Measurements from ENCODE around the gene RASA3.

Gene RASA3

GRCh38 chr13:114124921-114125320 is 7.5 kb downstream of the RASA3 start:
- no peak overlapping the region for H3K4me3 ChIP-seq (ENCODE audit: low read depth, low read length)
- peak; percentile 80 for DNase-seq (ENCODE audit: low read depth, low spot score)
- TF ChIP-seq CTCF (IDR thresholded peaks at IDR 0.05; ENCODE audit: low read depth, low read length), result no peak
- in situ Hi-C loops (cut with HindIII; ENCODE audit: low sequenced_read_pairs), result no loop called here

GRCh38 chr13:114124431-114124830 is 8.0 kb downstream of the RASA3 start:
- in situ Hi-C loops (cut with HindIII; ENCODE audit: low sequenced_read_pairs), result no loop called here
- DNase-seq (ENCODE audit: low read depth, low spot score), result no peak
- no peak for TF ChIP-seq CTCF (IDR thresholded peaks at IDR 0.05; ENCODE audit: low read depth, low read length)
- H3K4me3 ChIP-seq (ENCODE audit: low read depth, low read length), result no peak overlapping the region

- DNase-seq (ENCODE audit: low read depth, low spot score), result no peak
- in situ Hi-C loops (cut with HindIII; ENCODE audit: low sequenced_read_pairs), result no loop called here
- no peak overlapping the region for H3K4me3 ChIP-seq (ENCODE audit: low read depth, low read length)
- TF ChIP-seq CTCF (IDR thresholded peaks at IDR 0.05; ENCODE audit: low read depth, low read length), result no peak
Observed at GRCh38 chr13:114123876-114124275, 8.5 kb downstream of the RASA3 start.

GRCh38 chr13:114123448-114123847 is 9.0 kb downstream of the RASA3 start:
- no peak overlapping the region for H3K4me3 ChIP-seq (ENCODE audit: low read depth, low read length)
- no peak for TF ChIP-seq CTCF (IDR thresholded peaks at IDR 0.05; ENCODE audit: low read depth, low read length)
- DNase-seq (ENCODE audit: low read depth, low spot score), result no peak
- in situ Hi-C loops (cut with HindIII; ENCODE audit: low sequenced_read_pairs), result no loop called here

GRCh38 chr13:114122591-114123211 is 9.7 kb downstream of the RASA3 start:
- no peak for TF ChIP-seq CTCF (IDR thresholded peaks at IDR 0.05; ENCODE audit: low read depth, low read length)
- DNase-seq (ENCODE audit: low read depth, low spot score), result no peak
- in situ Hi-C loops (cut with HindIII; ENCODE audit: low sequenced_read_pairs), result no loop called here
- no peak overlapping the region for H3K4me3 ChIP-seq (ENCODE audit: low read depth, low read length)

- in situ Hi-C loops (cut with HindIII; ENCODE audit: low sequenced_read_pairs), result no loop called here
- no peak for DNase-seq (ENCODE audit: low read depth, low spot score)
Observed at GRCh38 chr13:114122127-114122511, 10.3 kb downstream of the RASA3 start.

More at GRCh38 chr13:114122127-114122511, 10.3 kb downstream of the RASA3 start:
- H3K4me3 ChIP-seq (ENCODE audit: low read depth, low read length), result no peak overlapping the region
- no peak for TF ChIP-seq CTCF (IDR thresholded peaks at IDR 0.05; ENCODE audit: low read depth, low read length)

All from astrocyte of the spinal cord (primary cell).